HG03342 (cell line): ENCODE measurements around the gene G3BP1.
A peak's percentile ranks its signal among the peaks of the same experiment; 100 is the strongest.
"Not testable (repeated sequence)": the region's sequence is repeated elsewhere in the genome, so short reads cannot be mapped to it uniquely, and the experiment has no call there.

ENCODE experiments used
- ATAC-seq: cut with Tn5 transposase; IDR thresholded peaks from one replicate; pipeline ENCODE4 v1.9.1; 2021; ENCODE audit warnings: mild to moderate bottlenecking, moderate library complexity; ENCODE audit not compliant: unreplicated experiment

Gene G3BP1

GRCh38 chr5:151793358-151793757 lies 21.6 kb downstream of the G3BP1 start:
- no peak for ATAC-seq

DNA sequence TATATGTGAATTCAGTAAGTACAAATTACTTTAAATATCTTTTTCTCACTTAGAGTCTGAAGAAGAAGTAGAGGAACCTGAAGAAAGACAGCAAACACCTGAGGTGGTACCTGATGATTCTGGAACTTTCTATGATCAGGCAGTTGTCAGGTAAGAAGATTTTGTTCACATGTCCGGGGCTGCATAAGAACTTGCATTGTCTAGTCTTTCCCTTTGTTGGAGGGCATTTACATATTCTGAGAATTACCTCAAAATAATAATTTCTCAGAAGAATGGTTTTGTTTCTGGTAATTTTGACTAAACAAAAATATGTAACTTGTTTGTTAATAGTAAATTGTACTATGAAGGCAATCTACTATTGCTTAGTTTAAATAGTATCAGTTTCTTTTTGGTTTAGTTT lies 23.7 kb downstream of the G3BP1 start:
- no peak for ATAC-seq

- ATAC-seq, result no peak
Measured at GRCh38 chr5:151798674-151799073, 26.9 kb downstream of the G3BP1 start.

DNA sequence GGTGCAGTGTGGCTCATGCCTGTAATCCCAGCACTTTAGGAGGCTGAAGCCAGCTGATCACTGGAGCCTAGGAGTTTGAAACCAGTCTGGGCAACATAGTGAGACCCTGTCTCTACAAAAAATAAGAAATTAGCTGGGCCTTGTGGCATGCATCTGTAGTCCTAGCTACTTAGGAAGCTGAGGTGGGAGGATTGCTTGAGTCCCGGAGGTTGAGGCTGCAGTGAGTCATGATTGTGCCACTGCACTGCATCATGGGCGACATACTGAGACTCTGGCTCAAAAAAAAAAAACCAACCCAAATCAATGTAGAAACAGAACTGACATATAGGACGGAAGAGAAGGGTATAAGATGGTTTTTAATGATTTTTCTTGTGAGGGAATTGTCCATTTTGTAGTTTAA lies 27.7 kb downstream of the G3BP1 start:
- ATAC-seq, result no peak

GRCh38 chr5:151800532-151800931 lies 28.8 kb downstream of the G3BP1 start:
- ATAC-seq, result no peak

GRCh38 chr5:151805414-151806223 lies 33.9 kb downstream of the G3BP1 start:
- no peak for ATAC-seq

GRCh38 chr5:151808451-151809169 lies 36.9 kb downstream of the G3BP1 start:
- no peak for ATAC-seq

DNA sequence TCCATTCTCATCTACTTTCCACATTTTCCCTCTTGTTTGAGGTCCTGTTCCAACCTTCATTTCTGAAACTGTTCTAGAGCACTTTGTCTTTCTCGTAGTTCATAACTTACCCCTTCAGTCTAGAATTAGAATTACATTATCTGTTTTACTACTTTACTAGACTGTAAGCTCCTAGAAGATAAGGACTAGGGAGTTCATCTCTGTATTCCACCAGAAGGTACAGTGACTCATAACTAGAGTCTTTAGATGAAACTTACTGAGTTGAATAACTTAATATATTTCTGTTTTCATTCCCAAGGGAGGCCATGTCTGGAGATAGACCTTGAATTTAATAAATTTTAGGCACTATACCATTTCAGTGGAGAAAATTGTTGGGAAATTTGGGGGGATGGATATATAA lies 38.7 kb downstream of the G3BP1 start:
- no peak for ATAC-seq

GRCh38 chr5:151810897-151811296 lies 39.1 kb downstream of the G3BP1 start:
- ATAC-seq, result no peak

DNA sequence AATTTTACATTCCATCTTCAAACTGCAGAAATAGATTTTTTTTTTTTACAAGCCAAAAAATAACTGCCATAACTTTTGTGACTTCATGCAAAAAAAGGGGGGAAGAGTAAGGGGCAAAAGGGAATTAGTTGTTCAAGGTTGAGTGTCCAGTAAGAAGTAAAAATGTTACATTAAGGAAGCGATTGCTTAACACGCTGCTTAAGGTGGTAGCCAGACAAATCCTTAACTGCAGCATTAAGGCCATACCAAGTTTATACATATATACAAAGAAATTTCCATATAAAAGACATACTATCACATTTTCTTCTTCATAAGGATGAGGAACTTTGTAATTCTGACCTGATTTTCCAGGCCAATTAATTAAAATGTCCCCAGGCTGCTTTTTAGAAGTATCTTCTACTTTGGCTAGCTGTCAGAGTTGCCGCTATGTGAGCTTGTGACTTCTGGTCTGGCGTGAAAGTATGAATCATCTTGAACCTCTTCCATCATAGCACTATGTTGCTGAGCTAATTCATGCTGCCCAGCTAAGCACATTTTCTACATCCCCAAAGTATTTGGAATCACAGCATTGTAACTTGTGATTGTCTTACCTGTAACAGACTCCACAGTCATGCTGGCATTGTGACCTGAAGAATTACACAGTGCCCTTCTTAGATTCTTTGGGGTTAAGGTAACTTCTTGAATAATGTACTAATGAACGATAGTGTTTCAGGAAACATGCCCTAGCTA lies 40.0 kb downstream of the G3BP1 start:
- no peak for ATAC-seq

DNA sequence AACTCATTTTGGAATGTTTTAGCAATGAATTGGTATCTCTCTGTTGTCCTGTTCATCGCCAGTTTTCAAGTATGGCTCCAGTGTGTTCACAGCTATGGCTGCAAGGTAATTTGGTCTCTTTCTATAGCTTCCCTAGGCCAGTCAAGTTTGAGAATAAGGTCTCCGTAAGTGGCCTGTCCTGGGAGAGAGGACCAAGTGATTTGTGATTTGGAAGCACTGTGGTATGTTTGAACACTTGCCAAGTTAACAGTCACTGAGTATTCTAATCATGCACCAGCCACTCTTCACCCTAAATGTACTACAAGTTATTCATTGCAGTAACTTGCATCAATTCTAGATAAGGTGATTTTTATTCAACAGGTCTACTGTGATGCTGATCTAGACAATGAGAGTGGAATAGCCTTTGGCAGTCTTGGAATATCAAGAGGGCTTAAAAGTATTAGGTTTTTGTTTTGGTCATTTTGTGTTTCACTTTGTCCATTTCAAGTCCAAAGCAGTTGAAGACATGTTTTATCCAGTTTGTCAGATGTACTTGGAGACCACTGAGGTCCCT lies 41.1 kb downstream of the G3BP1 start:
- ATAC-seq, result no peak

DNA sequence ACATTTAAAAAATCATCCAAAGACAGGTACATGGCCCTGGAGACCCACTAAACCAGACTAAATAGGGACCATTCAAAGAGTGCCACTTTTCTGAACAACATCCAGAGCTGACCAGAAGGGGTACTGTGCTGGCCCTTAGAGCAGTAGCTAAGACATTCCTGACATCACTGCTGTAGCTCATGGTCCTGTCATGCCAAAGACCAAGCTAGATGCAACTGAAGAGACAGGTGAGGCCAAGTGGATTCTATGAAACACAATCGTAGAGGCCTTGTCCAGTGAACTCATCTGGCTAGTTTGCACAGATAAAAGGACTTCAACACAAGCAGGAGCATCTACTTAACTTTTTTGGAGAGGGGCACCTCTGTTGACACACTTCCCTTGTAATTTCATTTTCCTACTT lies 43.3 kb downstream of the G3BP1 start:
- ATAC-seq, result no peak

- no peak for ATAC-seq
Measured at GRCh38 chr5:151819830-151820229, 48.1 kb downstream of the G3BP1 start.

GRCh38 chr5:151820271-151820670 lies 48.5 kb downstream of the G3BP1 start:
- ATAC-seq, result no peak

DNA sequence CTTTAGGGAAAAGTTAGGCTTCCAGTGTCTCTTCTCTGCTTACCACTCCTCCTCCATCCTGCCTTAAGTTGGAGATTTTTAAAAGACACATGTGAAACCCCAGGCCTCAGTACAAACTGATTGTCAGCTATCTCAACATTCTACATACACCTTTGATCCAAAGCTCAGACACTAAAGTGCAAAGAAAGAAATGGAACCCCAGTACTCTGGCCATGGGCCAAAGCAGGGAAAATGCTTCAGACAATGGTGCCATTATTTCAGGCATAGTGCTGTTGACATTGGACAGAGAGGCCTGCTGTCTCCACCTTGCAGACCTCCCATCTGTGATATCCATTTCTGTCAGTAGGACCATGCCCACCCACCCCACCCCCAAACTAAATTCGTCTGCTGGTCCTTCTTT lies 49.1 kb downstream of the G3BP1 start:
- ATAC-seq, result no peak

GRCh38 chr5:151822141-151822540 lies 50.4 kb downstream of the G3BP1 start:
- ATAC-seq, result no peak

GRCh38 chr5:151825445-151825844 lies 53.7 kb downstream of the G3BP1 start:
- peak; percentile 70 for ATAC-seq

DNA sequence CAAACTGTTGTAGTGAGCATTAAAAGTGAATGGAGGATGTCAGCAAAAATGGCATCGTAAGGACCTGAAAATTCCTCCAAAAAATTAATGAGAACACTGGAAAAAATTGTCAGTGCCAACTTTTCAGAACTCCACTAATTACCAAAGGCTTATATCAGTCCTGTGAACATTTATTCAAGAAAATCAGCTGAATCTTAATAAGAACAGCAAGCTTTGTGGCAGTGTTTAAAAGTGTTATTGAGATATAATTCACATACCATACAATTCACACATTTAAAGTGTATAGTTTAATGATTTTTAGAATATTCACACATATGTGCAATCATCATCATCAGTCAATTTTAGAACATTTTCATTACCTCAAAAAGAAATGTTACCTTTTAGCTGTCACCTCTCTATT lies 57.6 kb downstream of the G3BP1 start:
- ATAC-seq, result no peak

DNA sequence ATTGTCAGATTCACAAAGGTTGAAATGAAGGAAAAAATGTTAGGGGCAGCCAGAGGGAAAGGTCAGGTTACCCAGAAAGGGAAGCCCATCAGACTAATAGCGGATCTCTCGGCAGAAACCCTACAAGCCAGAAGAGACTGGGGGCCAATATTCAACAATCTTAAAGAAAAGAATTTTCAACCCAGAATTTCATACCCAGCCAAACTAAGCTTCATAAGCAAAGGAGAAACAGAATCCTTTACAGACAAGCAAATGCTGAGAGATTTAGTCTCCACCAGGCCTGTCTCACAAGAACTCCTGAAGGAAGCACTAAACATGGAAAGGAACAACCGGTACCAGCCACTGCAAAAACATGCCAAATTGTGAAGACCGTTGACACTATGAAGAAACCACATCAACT lies 61.1 kb downstream of the G3BP1 start:
- not testable (repeated sequence) for ATAC-seq

DNA sequence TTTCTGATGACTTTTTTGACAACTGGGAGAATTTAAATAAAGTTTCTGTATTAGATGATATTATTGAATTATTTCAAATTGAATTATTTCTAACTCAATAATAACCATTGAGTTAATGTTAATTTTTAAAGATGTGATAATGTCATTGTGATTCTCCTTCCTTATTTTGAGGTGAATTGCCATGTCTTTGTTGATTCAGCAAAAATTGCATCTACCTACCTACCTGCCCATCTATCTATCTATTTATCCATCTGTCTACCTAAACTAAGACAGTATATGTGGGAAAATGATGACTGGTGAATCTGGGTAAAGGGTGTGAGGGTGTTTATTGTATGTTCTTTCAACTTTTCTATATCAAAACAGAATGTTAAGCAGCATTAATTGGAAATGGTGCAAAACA lies 75.0 kb downstream of the G3BP1 start:
- no peak for ATAC-seq

- no peak for ATAC-seq
Measured at GRCh38 chr5:151847871-151848270, 76.1 kb downstream of the G3BP1 start.
